GM18873 (cell line): ENCODE results near the gene CDC42BPB.

Source experiments
- ATAC-seq: cut with Tn5 transposase; IDR thresholded peaks from one replicate; pipeline ENCODE4 v1.9.1; 2021; ENCODE audit warnings: mild to moderate bottlenecking, moderate library complexity, moderate number of reproducible peaks; ENCODE audit not compliant: unreplicated experiment, low FRiP score

CDC42BPB gene

DNA sequence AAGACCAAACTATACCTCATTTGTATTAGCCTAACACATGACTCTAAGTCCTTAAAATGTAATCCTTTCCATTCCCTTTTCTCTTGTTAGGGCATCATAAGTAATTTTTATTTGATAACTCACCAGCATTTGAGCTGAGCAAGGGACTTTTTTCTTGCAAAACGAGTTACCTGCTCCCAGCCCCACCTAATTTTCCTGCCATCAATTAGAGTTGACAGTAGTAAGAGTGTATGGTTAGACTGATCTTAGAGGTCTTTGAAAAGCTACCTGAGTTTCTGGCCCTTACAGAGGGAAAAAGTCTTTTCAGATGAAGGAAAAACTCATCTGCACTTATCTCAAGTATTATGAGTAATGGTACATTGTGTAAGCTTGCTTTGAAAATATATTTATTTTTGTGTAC lies 168.6 kb downstream of the CDC42BPB start:
- ATAC-seq, result no peak

DNA sequence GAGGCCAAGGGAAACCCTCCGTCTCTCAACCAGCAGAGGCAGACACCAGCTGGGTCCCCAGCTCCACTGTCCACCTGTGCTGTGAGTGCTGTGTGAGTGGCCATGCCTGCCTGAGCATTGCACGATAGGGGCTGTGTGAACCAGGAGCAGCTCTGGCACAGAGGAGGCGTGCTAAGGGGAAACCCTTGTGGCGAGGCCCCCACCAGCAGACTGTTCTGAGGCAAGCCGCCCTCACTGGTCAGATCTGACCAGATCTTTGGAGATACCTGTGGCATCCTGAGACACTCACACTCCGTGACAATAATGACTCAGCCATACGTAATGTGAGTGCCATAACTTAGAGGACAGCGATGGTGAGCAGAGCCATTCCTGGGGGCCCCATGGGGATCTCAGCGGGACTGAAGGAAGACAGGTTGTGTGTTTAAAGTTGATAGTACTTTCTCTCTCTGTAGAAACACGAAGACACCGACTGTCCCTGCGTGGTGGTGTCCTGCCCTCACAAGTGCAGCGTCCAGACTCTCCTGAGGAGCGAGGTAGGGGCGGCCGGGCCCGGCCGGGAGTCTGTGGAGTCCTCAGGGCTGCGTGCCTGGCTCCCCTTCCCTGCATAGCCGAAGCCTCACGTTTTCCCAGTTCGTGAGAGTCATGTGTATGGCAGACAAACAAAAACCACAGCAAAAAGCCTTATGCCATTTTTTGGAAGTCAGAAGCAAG lies 171.5 kb downstream of the CDC42BPB start:
- ATAC-seq, result no peak

DNA sequence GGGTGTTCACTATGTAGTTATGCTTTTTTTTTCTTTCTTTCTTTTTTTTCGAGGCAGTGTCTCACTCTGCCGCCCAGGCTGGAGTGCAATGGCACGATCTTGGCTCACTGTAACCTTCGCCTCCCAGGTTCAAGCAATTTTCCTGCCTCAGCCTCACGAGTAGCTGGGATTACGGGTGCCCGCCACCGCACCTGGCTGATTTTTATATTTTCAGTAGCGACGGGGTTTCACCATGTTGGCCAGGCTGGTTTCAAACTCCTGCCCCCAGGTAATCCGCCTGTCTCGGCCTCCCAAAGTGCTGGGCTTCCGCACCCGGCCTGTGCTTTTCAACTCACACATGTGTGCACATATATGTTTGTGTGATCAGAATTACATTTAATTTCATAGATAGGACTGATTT lies 173.8 kb downstream of the CDC42BPB start:
- no peak for ATAC-seq

DNA sequence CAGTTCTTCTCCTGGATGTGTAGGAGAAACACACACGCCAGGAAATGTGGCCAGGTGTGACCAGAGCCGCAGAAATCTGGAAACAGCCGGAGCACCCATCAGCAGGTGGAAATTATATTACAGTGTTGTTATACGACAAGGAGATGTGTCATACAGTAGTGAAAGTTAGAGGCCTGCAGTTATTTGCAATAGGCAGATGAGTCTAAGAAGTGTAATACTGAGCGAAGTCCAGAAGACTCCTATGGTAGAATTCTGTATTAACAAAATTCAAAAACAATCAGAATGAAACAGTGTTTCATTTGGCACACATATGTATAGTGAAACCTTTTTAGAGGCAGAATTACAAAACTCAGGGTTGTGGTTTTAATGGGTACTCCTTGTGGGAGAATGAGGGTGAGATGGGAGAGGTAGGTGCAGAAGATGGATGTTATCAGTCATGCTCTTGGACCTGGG lies 174.2 kb downstream of the CDC42BPB start:
- no peak for ATAC-seq
